HG03025 (cell line): ENCODE data around the gene HNF1A.

ENCODE experiments used
- ATAC-seq: cut with Tn5 transposase; IDR thresholded peaks from one replicate; pipeline ENCODE4 v1.9.1; 2021; ENCODE audit warnings: mild to moderate bottlenecking, moderate library complexity; ENCODE audit not compliant: unreplicated experiment, low FRiP score

HNF1A gene

DNA sequence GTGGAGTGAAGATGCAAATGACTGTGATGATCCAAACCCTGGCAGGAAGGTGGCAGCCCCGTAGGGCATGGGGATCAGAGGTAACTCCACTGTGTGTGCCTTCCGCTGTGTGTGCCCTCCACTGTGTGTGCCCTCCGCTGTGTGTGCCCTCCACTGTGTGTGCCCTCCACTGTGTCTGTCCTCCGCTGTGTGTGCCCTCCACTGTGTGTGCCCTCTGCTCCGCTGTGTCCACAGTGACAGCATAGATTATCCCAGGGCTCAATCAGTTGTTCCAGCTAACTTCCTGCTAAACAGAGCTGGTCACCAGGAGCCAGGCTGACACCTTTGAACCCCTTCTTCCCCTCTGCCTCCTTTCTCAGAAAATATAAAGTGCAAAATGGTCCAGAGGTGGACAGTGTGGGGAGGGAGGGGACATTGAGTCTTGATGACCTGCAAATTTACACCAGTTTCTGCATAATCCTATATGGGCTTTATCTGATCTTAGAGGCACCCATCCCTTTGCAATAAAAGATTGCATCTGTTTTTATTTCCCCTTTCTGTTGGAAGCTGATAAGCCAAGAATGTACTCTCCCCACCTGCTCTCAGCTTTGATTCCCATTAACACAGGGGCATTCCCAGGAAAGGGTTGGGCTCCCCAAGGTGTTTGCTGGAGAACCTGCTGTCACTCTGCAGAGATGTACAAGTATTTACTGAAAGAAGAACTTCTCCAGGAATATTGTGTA, 21.6 kb upstream of the HNF1A start:
- no peak for ATAC-seq

DNA sequence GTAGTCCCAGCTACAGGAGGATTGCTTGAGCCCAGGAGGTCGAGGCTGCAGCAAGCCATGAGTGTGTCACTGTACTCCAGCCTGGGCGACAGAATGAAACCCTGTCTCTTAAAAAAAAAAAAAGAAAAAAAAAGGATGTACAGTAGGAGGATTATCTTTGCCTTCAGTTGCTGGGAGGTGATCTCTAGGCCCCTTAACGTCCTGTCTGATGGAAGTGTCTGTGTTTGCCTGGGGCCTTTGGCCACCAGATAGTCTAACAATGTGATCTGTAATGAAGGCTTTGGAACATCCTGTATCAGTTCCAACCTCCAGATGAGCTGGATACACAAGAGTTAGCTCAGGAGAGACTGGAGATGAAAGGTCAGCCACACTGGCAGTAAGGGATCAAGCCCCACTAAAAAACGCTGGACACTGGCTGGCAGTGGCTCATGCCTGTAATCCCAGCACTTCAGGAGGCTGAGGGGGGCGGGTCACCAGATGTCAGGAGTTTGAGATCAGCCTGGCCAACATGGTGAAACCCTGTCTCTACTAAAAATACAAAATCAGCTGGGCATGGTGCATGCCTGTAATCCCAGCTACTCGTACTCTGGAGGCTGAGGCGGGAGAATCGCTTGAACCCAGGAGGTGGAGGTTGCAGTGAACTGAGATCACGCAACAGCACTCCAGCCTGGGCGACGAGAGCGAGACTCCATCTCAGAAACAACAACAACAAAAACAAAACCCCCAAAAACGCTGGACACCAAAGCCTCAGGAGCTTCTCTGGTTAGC, 19.0 kb upstream of the HNF1A start:
- ATAC-seq = no peak

DNA sequence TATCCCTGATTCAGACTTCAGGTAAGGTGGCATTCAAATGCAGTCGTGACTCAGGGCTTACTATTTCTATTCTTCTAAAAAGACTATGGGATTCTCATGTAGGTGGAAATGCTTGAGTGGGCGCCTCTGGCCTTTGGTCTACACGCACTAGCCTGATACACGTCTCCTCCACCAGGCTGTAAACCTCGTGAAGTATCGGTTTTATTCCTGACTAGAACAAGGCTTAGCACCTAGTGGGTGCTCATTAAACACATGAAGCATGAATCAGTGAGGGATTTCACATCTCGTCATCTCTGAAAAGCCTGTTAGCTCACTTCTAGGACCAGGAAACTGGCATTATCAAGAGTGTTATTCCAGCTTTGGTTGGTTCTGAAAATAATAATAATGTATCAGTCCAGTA, 17.7 kb upstream of the HNF1A start:
- ATAC-seq = no peak

DNA sequence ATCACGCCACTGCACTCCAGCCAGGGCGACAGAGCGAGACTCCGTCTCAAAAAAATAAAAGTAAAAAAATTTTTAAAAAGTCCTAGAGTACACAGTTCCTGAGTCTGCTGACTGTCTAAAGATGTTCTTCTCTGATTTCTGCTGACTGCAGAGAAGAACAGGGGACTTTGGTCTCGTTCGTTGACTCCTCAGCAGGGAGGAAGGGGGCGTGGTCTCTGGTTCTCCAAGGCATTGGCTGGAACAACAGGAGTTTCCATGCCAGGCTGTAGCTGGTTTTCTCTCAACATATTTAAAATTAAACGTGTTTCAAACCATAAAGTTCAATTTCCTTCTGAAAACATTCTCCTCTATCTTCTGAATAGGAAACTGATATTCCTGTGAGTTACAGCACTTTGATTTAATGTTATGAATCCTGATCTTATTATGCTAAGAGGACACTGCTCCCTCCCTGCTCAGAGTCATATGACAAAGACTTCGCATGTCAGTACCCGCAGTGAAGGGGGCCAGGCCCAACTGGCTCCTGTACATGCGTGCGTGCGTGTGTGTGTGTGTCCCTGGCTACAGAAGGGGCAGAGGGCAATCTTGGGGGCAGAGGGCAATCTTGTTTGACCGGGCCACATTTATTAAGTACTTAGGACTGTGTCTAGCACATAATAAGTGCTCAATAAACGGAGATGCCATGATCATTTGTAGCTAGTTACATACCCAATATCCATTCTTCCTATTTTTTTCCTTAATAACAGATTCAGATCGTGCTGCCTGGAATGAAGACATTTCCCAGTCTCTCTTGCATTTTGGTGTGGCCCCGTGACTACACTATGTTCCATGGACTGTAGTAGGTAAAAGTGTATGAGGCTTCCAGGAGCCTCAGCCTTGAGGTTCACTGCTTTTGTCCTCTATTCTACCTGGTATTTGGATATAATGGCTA, 16.5 kb upstream of the HNF1A start:
- ATAC-seq = no peak

DNA sequence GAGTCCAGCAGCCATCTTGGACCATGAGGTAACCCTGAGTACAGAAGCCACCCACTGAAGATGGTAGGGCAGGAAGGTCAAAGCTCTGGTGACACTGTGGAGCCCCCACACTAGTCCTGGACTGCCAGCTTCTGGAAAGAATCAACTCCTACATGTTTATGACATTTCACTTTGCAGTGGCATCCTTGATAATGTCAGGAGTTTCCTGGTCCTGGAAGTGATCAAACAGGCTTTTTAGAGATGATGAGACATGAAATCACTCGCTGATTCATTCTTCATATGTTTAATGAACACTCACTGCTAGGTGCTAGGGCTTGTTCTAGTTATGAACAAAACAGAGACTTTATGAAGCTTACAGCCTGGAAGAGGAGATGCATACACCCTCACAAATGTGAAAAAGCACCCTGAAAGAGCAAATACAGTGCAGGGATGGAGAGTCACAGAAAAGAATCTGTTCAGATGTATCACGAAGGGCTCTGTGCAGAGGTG, 15.8 kb upstream of the HNF1A start:
- no peak for ATAC-seq

DNA sequence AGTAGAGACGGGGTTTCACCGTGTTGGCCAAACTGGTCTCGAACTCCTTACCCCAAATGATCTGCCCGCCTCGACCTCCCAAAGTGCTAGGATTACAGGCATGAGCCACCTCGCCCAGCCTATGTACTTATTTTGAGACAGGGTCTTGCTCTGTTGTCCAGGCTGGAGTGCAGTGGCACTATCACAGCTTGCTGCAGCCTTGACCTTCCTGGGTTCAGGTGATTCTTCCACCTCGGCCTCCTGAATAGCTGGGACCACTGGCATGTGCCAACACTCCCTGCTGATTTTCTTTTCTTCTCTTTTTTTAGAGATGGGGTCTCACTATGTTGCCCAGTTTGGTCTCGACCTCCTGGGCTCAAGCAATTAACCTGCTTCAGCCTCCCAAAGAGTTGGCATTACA, 14.0 kb upstream of the HNF1A start:
- no peak for ATAC-seq

DNA sequence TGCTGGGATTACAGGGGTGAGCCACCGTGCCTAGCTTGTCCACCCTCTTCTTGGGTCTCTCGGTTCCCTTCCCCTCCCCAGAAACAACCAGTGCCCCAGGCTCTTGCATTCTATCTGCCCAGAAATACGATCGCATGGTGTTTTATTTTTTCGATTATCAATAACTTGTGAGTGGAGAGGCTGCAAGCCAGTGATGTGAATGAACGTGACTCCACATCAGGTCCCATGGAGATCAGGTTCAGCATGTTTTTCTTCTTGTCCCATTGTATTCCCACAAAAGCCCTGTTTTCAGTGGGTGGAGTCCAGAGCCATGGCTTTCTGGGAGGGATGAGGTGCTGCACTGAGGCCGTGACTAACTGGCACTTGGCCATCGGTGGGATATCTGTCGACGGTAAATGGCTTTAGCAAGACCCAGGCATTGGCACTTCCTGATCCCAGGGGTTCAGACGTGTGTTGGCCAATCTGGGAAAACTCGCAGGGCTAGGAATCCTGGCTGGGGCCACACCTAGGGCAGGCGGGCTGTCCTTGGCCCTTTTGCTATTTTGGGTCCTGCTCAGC, 12.7 kb upstream of the HNF1A start:
- no peak for ATAC-seq

DNA sequence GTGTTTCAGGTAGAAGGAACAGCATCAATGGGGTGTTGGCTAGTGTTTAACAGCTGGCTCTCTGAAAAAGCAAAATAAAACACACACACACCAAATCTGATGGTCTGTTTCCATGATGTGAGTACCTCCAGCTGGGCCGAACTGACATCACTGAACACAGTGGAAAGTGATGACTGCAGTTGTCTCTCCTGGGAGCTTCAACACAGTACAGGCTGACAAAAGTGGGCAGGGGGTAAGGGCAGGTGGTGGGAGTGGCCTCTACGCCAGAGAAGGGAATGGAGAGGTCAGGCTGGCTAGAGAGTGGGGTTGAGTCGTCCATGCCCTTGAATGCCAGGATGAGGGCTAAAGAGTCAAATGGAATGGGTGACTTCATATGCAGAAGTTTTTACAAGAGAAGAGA, 8.0 kb upstream of the HNF1A start:
- ATAC-seq = no peak

DNA sequence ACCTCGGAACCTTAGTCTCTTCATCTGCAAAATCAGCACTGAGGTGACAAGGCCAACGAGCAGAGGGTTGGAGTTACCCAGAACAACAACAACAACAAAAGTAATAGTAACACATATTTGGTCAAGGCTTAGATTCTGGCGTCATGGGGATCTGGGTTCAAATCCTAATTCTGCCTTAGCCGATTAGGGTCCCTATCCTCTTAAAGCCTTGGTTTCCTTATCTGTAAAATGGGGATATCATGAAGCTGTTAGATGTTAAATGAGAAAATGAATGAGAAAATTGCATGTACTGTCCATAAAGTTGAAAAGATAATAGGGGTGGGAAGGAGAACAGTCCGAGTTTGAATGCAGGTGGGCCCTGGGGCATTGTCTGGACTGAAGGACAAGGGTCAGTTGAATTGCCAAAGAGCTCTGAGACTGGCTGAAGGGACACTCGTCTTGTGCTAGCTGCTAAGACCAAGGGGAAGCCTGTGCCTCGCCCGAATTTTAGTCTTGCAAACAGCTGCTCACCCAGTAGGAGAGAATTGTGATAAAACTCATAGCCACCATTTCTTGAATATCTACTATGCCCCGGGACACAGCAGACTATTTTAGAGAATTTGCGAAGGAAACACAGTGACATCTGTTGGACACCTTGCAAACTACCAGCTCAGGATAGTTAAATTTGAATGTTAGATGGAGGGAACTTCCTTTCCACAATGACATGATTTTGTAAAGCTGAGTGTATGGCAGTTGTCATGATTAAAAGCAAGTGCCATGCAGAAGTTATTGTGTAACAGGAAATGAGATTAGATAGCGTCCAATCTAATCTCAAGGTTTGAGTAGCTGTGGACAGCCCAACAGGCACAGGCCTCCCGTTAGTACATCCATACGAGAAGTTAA, 6.8 kb upstream of the HNF1A start:
- no peak for ATAC-seq

DNA sequence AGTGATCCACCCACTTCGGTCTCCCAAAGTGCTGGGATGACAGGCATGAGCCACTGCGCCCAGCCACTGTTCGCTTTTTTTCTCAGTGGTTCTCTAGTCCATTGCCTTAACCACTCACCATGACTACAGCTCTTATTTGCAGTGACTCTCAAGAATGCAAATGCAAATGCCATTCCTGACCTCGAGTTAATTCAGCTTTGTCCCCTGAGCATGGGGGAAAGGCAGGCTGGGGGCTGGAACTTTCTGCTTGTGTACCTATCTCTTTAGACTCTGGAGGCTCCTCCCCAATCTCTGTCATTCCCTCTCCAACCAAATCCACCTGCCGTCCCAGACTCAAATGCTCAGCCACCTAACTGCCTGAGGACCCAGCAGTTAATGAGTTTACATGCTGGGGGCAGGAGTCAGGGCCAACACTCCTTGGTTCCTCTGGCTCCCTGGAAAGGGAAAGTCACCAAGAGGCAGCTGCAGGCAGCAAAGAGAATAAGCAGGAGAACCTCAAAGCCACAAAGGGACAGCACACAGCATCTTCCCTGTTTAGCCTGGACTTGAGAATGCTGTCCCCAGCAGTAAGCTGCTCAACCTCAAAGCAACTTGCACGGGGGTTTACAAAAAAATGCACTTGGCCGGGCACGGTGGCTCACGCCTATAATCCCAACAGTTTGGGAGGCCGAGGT, 5.3 kb upstream of the HNF1A start:
- no peak for ATAC-seq

DNA sequence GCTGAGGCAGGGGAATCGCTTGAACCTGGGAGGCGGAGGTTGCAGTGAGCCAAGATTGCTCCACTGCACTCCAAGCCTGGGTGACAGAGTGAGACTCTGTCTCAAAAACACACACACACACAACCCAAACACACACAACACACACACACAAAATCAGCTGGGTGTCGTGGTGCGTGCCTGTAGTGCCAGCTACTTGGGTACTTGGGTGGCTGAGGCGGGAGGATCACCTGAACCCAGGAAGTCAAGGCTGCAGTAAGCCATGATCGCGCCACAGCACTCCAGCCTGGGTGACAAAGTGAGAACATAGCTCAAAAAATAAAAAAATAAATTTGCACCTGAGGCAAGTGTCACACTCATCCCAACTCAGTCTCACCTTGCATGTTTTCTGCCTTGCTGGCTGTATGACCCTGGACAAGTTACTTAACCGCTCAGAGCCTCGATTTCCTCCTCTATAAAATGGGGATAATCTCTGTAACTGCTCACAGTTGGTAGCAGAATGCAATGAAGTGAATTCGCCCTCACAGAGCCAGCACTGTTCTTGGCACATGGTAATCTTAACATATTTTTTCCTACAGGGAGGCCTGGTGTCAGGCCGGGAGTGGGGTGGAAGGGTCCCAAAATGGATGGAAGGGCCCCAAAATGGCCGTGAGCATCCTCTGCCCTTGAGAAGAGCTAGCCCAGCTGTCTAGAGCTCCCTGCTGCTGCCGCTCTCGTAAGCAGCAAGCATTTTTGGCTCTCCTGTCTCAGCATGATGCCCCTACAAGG, 630 bp upstream of the HNF1A start:
- ATAC-seq = no peak

DNA sequence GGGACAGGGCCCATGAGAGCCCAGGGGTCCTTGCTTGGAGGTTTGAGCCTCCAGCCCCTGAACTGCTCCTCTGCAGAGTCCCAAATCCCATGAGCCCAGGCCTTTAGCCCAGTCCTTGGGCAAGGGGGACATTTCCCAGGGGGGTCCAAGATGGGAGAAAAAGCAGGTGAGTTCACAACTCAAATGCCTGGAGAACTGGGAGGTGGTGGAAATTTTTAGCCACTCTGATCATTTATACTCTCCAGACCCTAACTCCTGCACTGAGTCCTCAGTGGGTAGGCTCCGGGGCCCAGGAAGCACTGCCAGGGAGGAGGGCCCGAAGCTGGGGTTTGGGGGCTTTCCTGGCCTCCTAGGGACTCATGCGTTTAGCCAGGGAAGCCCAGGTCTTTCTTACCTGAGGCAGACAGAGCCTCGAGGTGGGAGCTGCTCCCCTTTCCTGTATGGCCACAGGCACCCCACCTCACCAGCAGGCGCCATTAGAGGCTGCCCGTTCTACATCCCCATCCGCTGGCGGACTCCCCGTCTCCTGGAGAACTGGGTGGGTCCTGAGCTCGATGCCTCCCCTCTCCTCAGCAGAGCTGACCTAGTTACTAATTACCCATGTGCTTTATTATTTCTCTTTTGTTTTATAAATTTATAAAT, 998 bp downstream of the HNF1A start:
- no peak for ATAC-seq

DNA sequence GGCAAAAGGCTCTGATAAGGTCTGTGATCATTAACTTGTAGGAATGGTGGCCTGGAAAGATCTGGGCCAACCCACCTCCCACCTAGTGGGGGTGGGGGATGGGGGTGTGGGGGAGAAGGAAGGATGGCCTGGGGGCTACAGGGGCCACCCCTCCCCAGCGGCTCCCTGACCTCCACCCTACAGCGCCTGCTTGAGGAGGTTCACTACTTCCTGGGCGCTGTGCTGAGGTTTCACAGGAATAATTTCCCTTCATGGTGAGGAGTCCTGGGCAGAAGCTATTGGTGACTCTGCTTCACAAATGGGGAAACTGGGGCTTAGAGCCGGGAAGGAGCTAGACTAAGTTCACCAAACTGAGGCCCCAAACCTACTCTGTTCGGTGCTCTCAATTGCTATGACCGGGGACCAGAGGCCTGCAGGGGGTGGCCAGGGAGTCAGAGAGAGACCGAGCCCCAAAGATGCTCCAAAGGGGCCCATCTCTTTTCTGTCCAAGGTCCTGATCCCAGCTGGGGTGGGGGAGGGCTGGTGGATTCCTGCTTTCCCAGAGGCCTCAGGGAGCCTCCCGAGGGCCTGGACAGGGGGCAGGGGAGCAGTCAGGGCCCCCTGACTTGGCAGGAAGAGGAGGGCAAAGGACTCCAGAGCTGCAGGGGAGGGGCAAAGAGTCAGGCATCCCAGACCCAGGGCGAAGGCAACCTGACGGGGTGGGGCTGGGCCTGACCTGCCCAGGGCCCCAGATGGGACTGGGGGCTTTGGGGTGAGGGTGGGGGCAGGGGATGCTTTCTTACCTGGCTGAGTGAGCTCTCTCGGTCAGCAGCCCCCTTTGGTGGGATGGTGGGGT, 1.7 kb downstream of the HNF1A start:
- ATAC-seq = no peak

DNA sequence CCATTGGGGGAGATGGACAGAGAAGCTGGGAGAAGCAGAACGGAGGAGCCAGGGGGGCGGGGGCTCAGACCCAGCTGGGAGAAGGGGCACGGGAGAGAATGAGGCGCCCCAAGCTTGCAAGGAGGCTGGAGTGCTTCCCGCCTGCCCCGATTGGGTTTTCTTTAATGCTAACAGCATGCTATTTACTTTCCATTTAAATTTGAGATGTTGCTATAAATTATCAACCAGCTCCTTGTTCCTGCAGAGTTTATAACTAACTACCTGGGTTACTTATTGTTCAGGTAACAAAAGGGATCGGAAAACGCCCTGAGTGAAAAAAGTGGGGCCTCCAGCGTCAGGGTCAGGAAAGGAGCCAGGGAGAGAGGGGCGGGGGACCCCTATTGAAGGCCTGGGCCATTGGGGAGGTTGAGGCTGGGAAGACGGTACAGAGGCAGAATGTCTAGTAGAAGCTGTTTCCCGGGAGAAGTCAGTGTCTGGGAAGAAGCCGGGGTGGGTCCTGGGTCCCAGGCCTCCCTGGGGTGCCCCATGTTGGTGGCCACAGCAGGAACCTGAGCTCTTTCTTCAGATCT, 2.5 kb downstream of the HNF1A start:
- no peak for ATAC-seq

DNA sequence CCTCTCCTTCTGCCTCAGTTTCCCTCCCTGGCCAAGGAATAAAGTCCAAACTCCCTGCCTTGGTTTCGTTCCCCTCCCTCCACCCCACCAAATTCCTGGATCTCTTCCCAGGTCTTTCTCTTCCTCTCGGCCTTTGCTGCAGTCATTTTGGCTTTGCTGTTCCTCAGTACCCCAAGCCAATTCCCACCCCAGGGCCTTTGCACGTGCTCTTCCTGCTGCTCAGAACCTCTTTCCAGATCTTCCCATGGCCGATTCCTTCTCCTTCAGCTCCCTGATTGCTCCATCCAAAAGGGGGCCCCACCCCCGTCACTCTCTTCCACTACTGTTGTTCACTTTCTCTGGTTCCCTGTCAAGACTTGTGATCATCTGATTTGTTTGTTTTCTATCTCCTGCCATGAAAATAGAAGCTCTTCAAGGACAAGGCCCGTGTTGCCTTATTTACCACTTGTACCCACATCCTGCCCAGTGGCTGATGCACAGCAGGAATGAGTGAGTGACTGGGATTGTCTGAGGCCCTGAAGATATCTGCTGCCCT, 3.1 kb downstream of the HNF1A start:
- ATAC-seq = no peak

DNA sequence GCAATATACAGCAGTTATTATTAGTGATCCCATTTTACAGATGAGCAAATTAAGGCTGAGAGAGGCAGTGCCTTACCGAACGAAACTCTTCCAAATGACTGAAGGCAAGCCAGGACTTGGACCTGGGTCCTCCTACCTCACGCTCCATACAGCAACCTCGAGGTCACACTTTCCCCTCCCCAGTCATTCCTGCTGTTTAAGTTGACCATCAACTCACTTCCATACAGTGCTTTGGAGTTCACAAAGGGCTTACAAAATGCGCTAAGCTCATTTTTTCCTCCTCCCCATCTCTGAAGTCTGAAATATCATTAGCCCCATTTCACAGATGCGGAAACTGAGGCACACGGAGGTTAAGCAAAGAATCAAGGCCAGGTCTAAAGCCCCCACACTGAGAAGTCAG, 4.3 kb downstream of the HNF1A start:
- no peak for ATAC-seq

DNA sequence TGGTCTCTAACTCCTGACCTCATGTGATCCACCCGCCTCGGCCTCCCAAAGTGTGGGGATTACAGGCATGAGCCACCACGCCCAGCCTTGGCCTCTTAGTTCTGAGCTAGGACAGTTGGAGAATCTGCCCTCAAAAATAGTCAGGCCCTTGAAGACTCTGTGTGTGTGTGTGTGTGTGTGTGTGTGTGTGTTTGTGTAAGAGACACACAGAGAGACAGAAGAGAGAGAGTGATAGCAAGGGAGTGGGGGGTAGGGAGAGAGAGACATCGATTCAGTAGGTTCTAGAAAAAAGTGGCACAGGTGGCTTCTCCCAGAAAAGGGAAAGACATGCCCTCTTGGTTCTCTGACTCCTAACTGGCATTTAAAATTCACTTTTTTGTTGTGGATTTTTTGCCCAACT, 5.4 kb downstream of the HNF1A start:
- no peak for ATAC-seq
